Fibroblast of peridontal ligament (primary cell): Measurements from ENCODE around the gene RAB6B.
A peak's percentile ranks its signal among the peaks of the same experiment; 100 is the strongest.

Source experiments
- DNase-seq: peaks from one replicate; pipeline ENCODE4 v3.0.0-alpha.2; 2010; ENCODE audit errors: extremely low read depth

Gene RAB6B

GRCh38 chr3:133857767-133858166 lies 37.9 kb downstream of the RAB6B start:
- no peak for DNase-seq

GRCh38 chr3:133856316-133856715 lies 39.4 kb downstream of the RAB6B start:
- peak; percentile 28 for DNase-seq

GRCh38 chr3:133855772-133856171 lies 39.9 kb downstream of the RAB6B start:
- no peak for DNase-seq

- no peak for DNase-seq
These were observed 40.7 kb downstream of the RAB6B start for GRCh38 chr3:133855002-133855370.

GRCh38 chr3:133854264-133855001 lies 41.2 kb downstream of the RAB6B start:
- no peak for DNase-seq

- peak; percentile 10 for DNase-seq
These were observed 41.8 kb downstream of the RAB6B start for GRCh38 chr3:133853925-133854227.

GRCh38 chr3:133853063-133853924 lies 42.4 kb downstream of the RAB6B start:
- no peak for DNase-seq

- no peak for DNase-seq
These were observed 43.8 kb downstream of the RAB6B start for GRCh38 chr3:133851931-133852330.

GRCh38 chr3:133851266-133851906 lies 44.3 kb downstream of the RAB6B start:
- DNase-seq = no peak

- DNase-seq = no peak
These were observed 45.6 kb downstream of the RAB6B start for GRCh38 chr3:133850034-133850433.

- DNase-seq = no peak
These were observed 46.3 kb downstream of the RAB6B start for GRCh38 chr3:133849346-133849745.

GRCh38 chr3:133845127-133845526 lies 50.6 kb downstream of the RAB6B start:
- DNase-seq = no peak

- DNase-seq = peak; percentile 12
These were observed 52.0 kb downstream of the RAB6B start for GRCh38 chr3:133843634-133844033.

- DNase-seq = no peak
These were observed 53.5 kb downstream of the RAB6B start for GRCh38 chr3:133842158-133842557.

GRCh38 chr3:133841196-133841595 lies 54.5 kb downstream of the RAB6B start:
- no peak for DNase-seq

GRCh38 chr3:133840767-133841166 lies 54.9 kb downstream of the RAB6B start:
- no peak for DNase-seq

GRCh38 chr3:133840055-133840737 lies 55.5 kb downstream of the RAB6B start:
- DNase-seq = no peak

- DNase-seq = no peak
These were observed 56.5 kb downstream of the RAB6B start for GRCh38 chr3:133838916-133839800.

- no peak for DNase-seq
These were observed 57.3 kb downstream of the RAB6B start for GRCh38 chr3:133838296-133838789.

- DNase-seq = no peak
These were observed 58.0 kb downstream of the RAB6B start for GRCh38 chr3:133837487-133838295.
